K562 (cell line): ENCODE data around the gene NCOA1. TPM values are rescaled to one million over a fixed set of nuclear protein-coding genes. Genes with fewer than 3 reads are reported as not detected.

Experiments
- GABPB2 ChIP-seq: fragments of 250-450 bp; sonication (Bioruptor Pico); conservative IDR thresholded peaks from 2 replicates; pipeline ENCODE4 v1.5.1; 2021; ENCODE audit warnings: mild to moderate bottlenecking
- NKRF ChIP-seq: fragments of 450-650 bp; IDR thresholded peaks from 2 replicates; pipeline ENCODE4 v1.6.1; 2016; ENCODE audit warnings: borderline replicate concordance
- NR1H2 ChIP-seq: sonication (generic); formaldehyde crosslinking; IDR thresholded peaks from 2 replicates; pipeline ENCODE4 v1.4.0; 2020; ENCODE audit warnings: mild to moderate bottlenecking, missing genetic modification reagents
- SMARCE1 ChIP-seq: fragments of 450-650 bp; IDR thresholded peaks from 2 replicates; pipeline ENCODE4 v1.7.1; 2016; ENCODE audit warnings: mild to moderate bottlenecking
- SRSF9 ChIP-seq: fragments of 200-400 bp; formaldehyde crosslinking; IDR thresholded peaks from 2 replicates; pipeline ENCODE4 v1.6.1; 2017; ENCODE audit warnings: low read depth, low read length, borderline replicate concordance
- YBX1 ChIP-seq: fragments of 450-650 bp; IDR thresholded peaks from 2 replicates; pipeline ENCODE4 v1.7.1; 2016; ENCODE audit warnings: mild to moderate bottlenecking
- ZNF184 ChIP-seq: sonication (generic); formaldehyde crosslinking; IDR thresholded peaks from 2 replicates; pipeline ENCODE4 v1.5.0; 2020; ENCODE audit warnings: missing genetic modification reagents
- ZNF347 ChIP-seq: fragments of 450-650 bp; formaldehyde crosslinking; IDR thresholded peaks from 2 replicates; pipeline ENCODE4 v1.4.0; 2020; ENCODE audit warnings: low read depth, mild to moderate bottlenecking, moderate library complexity
- ZNF436 ChIP-seq: fragments of 250-450, 450-650 bp; sonication (Bioruptor Pico); formaldehyde crosslinking; IDR thresholded peaks from 2 replicates; pipeline ENCODE4 v1.7.0; 2020; ENCODE audit warnings: mild to moderate bottlenecking
- ZNF707 ChIP-seq: fragments of 250-450 bp; sonication (Bioruptor Pico); conservative IDR thresholded peaks from 2 replicates; pipeline ENCODE4 v1.8.0; 2022; ENCODE audit warnings: inconsistent platforms, mild to moderate bottlenecking, moderate library complexity
- ZNF766 ChIP-seq: fragments of 200-800 bp; sonication (Bioruptor generic); conservative IDR thresholded peaks from 2 replicates; pipeline ENCODE4 v1.6.1; 2016; ENCODE audit warnings: missing genetic modification characterization, missing compliant biosample characterization
- polyA plus RNA-seq, 8 experiments: library from polyadenylated mRNA; depleted of rRNA in 4 of 8; stranded (reverse) in 5 of 8; unstranded in 3 of 8; fragments of >200 nt; fragmentation: Nextera tagmentation in 2 of 8; fragmentation: Illumina TruSeq in 1 of 8; extraction: Ambion mirVana in 2 of 8; extraction: Trizol in 1 of 8; gene quantifications; 2 replicates each; pipeline versions ENCODE4 v1.2.1 to v1.2.3, GENCODE V29; 2011 to 2014; ENCODE audit warnings: inconsistent platforms in 1 of 8, missing spikeins in 1 of 8
- total RNA-seq, 7 experiments: library from RNA; depleted of rRNA in 6 of 7; stranded (reverse); fragments of >200 nt in 6 of 7; fragmentation: Illumina TruSeq in 2 of 7; extraction: Trizol in 2 of 7; gene quantifications; 2 replicates each; pipeline versions ENCODE4 v1.2.1 to v1.2.3, GENCODE V29; 2011 to 2021; ENCODE audit warnings: low replicate concordance in 1 of 7
- TF ChIP-seq, protein P1 (sequence below): fragments of 450-650 bp; IDR thresholded peaks from 2 replicates; pipeline ENCODE4 v1.6.1; 2018; ENCODE audit not compliant: partially characterized antibody
- TF ChIP-seq, protein P2 (sequence below): fragments of 250-450 bp; sonication (Bioruptor Pico); IDR thresholded peaks from 2 replicates; pipeline ENCODE4 v1.8.0; 2022; ENCODE audit warnings: moderate library complexity, mild to moderate bottlenecking, inconsistent platforms
- TF ChIP-seq, protein P3 (sequence below): fragments of 450-650 bp; IDR thresholded peaks from 2 replicates; pipeline ENCODE4 v1.6.1; 2016; ENCODE audit warnings: antibody characterized with exemption
- TF ChIP-seq, protein P4 (sequence below): sonication (generic); formaldehyde crosslinking; IDR thresholded peaks from 2 replicates; pipeline ENCODE4 v1.8.0; 2022; ENCODE audit warnings: mild to moderate bottlenecking, missing genetic modification reagents

NCOA1 gene
- total and polyA plus RNA-seq, 9 of the 15 experiments (the other 6 are each of a cell fraction or from before 2014, with no cell fraction given), result 4.9 to 25.7 (median 17.0) TPM

- TF ChIP-seq, protein P1, sequence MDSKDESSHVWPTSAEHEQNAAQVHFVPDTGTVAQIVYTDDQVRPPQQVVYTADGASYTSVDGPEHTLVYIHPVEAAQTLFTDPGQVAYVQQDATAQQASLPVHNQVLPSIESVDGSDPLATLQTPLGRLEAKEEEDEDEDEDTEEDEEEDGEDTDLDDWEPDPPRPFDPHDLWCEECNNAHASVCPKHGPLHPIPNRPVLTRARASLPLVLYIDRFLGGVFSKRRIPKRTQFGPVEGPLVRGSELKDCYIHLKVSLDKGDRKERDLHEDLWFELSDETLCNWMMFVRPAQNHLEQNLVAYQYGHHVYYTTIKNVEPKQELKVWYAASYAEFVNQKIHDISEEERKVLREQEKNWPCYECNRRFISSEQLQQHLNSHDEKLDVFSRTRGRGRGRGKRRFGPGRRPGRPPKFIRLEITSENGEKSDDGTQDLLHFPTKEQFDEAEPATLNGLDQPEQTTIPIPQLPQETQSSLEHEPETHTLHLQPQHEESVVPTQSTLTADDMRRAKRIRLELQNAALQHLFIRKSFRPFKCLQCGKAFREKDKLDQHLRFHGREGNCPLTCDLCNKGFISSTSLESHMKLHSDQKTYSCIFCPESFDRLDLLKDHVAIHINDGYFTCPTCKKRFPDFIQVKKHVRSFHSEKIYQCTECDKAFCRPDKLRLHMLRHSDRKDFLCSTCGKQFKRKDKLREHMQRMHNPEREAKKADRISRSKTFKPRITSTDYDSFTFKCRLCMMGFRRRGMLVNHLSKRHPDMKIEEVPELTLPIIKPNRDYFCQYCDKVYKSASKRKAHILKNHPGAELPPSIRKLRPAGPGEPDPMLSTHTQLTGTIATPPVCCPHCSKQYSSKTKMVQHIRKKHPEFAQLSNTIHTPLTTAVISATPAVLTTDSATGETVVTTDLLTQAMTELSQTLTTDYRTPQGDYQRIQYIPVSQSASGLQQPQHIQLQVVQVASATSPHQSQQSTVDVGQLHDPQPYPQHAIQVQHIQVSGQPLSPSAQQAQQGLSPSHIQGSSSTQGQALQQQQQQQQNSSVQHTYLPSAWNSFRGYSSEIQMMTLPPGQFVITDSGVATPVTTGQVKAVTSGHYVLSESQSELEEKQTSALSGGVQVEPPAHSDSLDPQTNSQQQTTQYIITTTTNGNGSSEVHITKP, result peak; percentile 57
- TF ChIP-seq ZNF707 (CRISPR knock-in tag) (no peak), SRSF9 (no peak), ZNF347 (no peak), NKRF (peak; percentile 86; the same call in 1 of the 2 replicates), NR1H2 (CRISPR knock-in tag) (no peak), ZNF184 (CRISPR knock-in tag) (no peak), ZNF436 (CRISPR knock-in tag) (no peak), ZNF766 (peak; percentile 89), GABPB2 (CRISPR knock-in tag) (no peak), YBX1 (no peak), SMARCE1 (no peak)
- TF ChIP-seq, protein P2, sequence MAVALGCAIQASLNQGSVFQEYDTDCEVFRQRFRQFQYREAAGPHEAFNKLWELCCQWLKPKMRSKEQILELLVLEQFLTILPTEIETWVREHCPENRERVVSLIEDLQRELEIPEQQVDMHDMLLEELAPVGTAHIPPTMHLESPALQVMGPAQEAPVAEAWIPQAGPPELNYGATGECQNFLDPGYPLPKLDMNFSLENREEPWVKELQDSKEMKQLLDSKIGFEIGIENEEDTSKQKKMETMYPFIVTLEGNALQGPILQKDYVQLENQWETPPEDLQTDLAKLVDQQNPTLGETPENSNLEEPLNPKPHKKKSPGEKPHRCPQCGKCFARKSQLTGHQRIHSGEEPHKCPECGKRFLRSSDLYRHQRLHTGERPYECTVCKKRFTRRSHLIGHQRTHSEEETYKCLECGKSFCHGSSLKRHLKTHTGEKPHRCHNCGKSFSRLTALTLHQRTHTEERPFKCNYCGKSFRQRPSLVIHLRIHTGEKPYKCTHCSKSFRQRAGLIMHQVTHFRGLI (CRISPR knock-in tag), result no peak
- TF ChIP-seq, protein P3, sequence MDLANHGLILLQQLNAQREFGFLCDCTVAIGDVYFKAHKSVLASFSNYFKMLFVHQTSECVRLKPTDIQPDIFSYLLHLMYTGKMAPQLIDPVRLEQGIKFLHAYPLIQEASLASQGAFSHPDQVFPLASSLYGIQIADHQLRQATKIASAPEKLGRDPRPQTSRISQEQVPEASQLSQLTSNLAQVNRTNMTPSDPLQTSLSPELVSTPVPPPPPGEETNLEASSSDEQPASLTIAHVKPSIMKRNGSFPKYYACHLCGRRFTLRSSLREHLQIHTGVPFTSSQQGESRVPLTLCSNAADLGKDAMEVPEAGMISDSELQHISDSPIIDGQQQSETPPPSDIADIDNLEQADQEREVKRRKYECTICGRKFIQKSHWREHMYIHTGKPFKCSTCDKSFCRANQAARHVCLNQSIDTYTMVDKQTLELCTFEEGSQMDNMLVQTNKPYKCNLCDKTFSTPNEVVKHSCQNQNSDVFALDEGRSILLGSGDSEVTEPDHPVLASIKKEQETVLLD, result peak; percentile 98
- TF ChIP-seq, protein P4, sequence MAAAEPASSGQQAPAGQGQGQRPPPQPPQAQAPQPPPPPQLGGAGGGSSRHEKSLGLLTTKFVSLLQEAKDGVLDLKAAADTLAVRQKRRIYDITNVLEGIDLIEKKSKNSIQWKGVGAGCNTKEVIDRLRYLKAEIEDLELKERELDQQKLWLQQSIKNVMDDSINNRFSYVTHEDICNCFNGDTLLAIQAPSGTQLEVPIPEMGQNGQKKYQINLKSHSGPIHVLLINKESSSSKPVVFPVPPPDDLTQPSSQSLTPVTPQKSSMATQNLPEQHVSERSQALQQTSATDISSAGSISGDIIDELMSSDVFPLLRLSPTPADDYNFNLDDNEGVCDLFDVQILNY (CRISPR knock-in tag), result peak; percentile 75; the same call in 1 of the 2 replicates
Observed at GRCh38 chr2:24792874-24793760, 302.1 kb downstream of the NCOA1 start, which contains the start of the genes CENPO and PTRHD1 (continued).
